ENCODE results near the gene NUTM2D. TPM values are rescaled to one million over a fixed set of nuclear protein-coding genes. Genes with fewer than 3 reads are reported as not detected.
"Not testable (repeated sequence)": the region's sequence is repeated elsewhere in the genome, so short reads cannot be mapped to it uniquely, and the experiment has no call there.

Gene NUTM2D
- total RNA-seq, 2 experiments from 2014 or later = 0.74 to 1.1 TPM

DNA sequence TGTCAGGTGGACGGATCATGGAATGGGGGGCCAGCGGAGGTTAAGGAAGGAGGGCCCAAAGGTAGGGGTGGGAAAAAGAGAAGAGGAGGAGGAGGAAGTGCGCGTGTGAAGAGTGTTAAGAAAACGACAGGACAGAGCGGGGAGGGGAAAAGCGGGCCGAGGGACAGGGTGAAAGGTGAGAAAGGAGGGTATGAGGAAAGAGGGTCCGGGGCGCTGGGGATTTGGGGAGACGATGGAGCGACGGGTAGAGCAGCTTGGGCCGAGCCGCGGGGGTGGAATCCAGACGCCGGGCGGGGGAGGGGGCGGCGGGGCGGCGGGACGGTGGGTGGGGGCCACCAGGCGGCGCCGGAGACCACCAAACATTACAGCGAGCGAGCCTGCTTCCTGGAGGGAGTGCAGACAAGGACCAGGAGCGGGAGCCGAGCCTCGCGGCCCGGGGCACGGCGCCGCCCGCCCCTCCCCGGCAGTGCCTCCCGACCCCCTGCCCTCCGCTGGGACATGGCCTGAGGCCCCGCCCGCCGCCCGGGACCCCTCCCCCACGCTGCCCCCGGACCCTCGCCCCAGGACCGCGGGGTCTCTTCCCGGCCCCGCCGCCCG lies 15.9 kb upstream of the NUTM2D start:
- POLR2A ChIA-PET; intact Hi-C loops (cut with micrococcal nuclease); CTCF ChIA-PET; DNase-seq; H3K36me3 Mint-ChIP-seq (ENCODE audit: low read depth); H3K27me3 Mint-ChIP-seq; H3K9me3 Mint-ChIP-seq: not testable (repeated sequence)
- peaks cover 25% of the 10 kb centered on the region for H3K4me1 Mint-ChIP-seq (ENCODE audit: low read depth)
- H3K4me3 Mint-ChIP-seq = peak overlapping the region; percentile 84
- ATAC-seq = peak; percentile 8
- peak overlapping the region; percentile 78 for H3K27ac Mint-ChIP-seq

DNA sequence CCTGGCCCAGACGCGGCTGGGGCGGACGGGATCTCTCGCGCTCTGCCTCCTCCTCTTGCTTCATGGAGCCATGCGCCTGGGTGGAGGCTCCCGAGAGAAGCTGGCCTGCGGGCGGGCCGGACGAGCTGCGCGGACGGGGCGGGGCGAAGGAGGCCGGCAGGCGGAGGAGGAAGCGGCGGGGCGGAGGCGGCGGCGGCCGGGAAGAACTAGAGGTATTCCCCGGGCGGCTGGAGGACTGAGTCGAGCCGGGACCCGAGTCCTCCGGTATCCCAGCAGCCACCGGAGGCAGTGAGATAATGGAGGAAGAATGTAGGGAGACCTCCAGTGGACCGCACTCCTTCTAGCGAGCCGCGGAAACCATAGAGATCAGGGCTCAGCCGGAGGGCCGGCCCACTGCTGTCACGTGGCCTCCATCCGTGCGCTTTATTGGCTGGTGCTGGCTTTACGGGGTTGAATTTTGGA lies 15.3 kb upstream of the NUTM2D start:
- H3K9me3 Mint-ChIP-seq; H3K36me3 Mint-ChIP-seq (ENCODE audit: low read depth); H3K27me3 Mint-ChIP-seq; CTCF ChIA-PET; POLR2A ChIA-PET; intact Hi-C loops (cut with micrococcal nuclease): not testable (repeated sequence)
- ATAC-seq (peak; percentile 85), DNase-seq (peak; percentile 83)
- peaks cover 25% of the 10 kb centered on the region for H3K4me1 Mint-ChIP-seq (ENCODE audit: low read depth)
- H3K4me3 Mint-ChIP-seq = peak overlapping the region; percentile 74
- H3K27ac Mint-ChIP-seq = peak overlapping the region; percentile 85

DNA sequence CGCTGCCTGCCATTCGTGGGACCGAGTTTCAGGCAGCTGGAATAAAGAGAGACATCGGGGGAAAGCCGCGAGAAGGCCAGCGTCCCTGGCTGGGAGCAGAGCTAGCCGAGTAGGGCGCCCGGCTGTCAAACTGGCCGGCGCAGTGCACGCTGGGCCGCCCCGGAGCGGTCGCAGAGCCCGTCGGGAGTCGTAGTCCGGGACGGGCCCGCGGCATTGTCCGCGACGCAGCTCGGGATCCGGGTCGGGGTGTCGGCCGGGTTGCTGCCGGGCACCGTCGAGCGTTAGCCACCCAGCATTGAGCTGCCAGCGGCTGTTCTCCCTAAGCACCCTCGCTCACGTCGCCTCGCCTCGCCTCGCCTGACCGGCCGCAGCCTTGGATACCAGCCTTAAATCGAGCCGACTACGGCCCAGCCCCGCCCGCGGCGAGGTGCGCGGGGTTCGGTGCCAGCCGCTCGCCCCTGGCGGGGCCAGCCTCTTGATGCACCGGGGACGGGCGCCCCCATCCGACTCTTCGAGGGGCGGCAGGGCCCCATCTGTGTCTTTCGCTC lies 14.8 kb upstream of the NUTM2D start:
- intact Hi-C loops (cut with micrococcal nuclease); POLR2A ChIA-PET; H3K27me3 Mint-ChIP-seq; H3K9me3 Mint-ChIP-seq; CTCF ChIA-PET; H3K36me3 Mint-ChIP-seq (ENCODE audit: low read depth): not testable (repeated sequence)
- DNase-seq (peak; percentile 91), ATAC-seq (peak; percentile 83)
- Mint-ChIP-seq H3K4me1 (ENCODE audit: low read depth) (peaks cover 22% of the 10 kb centered on the region), H3K27ac (peak overlapping the region; percentile 85), H3K4me3 (peak overlapping the region; percentile 74)
- TF ChIP-seq, protein P1, sequence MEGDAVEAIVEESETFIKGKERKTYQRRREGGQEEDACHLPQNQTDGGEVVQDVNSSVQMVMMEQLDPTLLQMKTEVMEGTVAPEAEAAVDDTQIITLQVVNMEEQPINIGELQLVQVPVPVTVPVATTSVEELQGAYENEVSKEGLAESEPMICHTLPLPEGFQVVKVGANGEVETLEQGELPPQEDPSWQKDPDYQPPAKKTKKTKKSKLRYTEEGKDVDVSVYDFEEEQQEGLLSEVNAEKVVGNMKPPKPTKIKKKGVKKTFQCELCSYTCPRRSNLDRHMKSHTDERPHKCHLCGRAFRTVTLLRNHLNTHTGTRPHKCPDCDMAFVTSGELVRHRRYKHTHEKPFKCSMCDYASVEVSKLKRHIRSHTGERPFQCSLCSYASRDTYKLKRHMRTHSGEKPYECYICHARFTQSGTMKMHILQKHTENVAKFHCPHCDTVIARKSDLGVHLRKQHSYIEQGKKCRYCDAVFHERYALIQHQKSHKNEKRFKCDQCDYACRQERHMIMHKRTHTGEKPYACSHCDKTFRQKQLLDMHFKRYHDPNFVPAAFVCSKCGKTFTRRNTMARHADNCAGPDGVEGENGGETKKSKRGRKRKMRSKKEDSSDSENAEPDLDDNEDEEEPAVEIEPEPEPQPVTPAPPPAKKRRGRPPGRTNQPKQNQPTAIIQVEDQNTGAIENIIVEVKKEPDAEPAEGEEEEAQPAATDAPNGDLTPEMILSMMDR (IDR thresholded peaks at IDR 0.05) = peak; percentile 20

DNA sequence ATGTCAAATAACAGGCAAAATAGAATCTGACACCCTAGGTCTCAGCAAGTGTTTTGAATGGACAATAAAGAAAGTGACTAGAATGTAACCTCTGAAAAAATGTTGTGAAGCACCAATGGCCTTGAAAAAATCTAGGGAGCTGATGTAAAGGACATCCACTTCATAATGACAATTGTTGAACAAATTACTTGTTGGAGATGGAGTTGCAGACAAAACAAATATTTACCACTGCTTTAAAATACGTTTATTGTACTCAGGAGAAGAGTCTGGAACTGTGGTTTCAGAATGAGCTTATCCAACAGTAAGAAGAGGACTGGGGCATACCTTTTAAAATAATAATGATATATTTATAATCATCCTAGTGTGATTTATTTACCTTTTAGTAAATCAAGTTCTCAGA lies 11.8 kb upstream of the NUTM2D start:
- H3K4me3 Mint-ChIP-seq; DNase-seq; intact Hi-C loops (cut with micrococcal nuclease); H3K4me1 Mint-ChIP-seq (ENCODE audit: low read depth); ATAC-seq; H3K27me3 Mint-ChIP-seq; H3K27ac Mint-ChIP-seq; POLR2A ChIA-PET; H3K9me3 Mint-ChIP-seq; CTCF ChIA-PET; H3K36me3 Mint-ChIP-seq (ENCODE audit: low read depth): not testable (repeated sequence)

DNA sequence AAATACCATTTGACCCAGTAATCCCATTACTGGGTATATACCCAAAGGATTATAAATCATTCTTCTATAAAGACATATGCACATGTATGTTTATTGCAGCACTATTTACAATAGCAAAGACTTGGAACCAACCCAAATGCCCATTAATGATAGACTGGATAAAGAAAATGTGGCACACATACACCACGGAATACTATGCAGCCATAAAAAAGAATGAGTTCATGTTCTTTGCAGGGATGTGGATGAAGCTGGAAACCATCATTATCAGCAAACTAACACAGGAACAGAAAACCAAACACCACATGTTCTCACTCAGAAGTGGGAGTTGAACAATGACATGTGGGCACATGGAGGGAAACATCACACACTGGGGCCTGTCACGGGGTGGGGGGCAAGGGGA lies 7.4 kb upstream of the NUTM2D start:
- H3K9me3 Mint-ChIP-seq; H3K4me3 Mint-ChIP-seq; POLR2A ChIA-PET; CTCF ChIA-PET; intact Hi-C loops (cut with micrococcal nuclease); H3K4me1 Mint-ChIP-seq (ENCODE audit: low read depth); H3K27me3 Mint-ChIP-seq; ATAC-seq; DNase-seq; H3K36me3 Mint-ChIP-seq (ENCODE audit: low read depth); H3K27ac Mint-ChIP-seq: not testable (repeated sequence)

DNA sequence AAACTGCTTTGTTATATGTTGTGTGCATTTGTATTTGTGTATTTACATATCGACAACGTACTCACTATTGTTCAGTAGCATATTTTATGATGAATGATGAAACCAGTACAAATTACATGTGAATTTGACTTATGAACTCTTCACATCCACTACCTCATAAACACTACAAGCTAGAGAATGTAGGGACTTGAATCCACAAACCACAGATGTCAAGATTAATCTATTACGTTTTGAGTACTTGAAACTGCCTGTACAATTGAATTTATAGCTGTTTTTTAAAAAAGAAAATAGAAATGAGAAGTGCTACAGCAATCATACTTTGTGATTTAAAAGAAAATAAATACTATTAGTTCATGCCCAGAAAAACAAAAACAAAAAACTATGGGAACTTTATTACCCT lies 4.7 kb upstream of the NUTM2D start:
- H3K27me3 Mint-ChIP-seq; intact Hi-C loops (cut with micrococcal nuclease); POLR2A ChIA-PET; ATAC-seq; H3K27ac Mint-ChIP-seq; DNase-seq; CTCF ChIA-PET; H3K4me1 Mint-ChIP-seq (ENCODE audit: low read depth); H3K4me3 Mint-ChIP-seq; H3K9me3 Mint-ChIP-seq; H3K36me3 Mint-ChIP-seq (ENCODE audit: low read depth): not testable (repeated sequence)

DNA sequence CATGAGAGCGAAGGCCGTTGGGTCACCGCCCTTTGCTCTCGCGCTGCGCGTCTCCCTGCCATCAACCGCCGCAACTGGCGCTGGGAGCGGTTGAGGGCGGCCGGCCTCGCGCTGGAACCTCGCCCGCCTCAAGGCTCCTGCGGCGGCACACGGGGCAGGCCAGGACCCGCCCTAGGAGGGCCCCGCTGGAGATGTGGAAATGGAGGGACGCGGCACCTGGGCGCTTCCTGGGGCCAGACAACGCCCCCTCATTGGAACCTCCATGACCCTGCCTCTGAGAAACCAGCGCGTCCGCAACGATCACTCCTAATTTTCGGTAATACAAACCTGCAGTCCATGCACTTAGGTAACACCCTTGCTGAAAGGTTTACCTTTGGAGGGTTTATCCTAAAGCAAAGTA lies 2.4 kb upstream of the NUTM2D start:
- H3K27me3 Mint-ChIP-seq; H3K4me3 Mint-ChIP-seq; H3K9me3 Mint-ChIP-seq; H3K27ac Mint-ChIP-seq; H3K36me3 Mint-ChIP-seq (ENCODE audit: low read depth); POLR2A ChIA-PET; H3K4me1 Mint-ChIP-seq (ENCODE audit: low read depth); CTCF ChIA-PET; ATAC-seq; intact Hi-C loops (cut with micrococcal nuclease); DNase-seq: not testable (repeated sequence)

DNA sequence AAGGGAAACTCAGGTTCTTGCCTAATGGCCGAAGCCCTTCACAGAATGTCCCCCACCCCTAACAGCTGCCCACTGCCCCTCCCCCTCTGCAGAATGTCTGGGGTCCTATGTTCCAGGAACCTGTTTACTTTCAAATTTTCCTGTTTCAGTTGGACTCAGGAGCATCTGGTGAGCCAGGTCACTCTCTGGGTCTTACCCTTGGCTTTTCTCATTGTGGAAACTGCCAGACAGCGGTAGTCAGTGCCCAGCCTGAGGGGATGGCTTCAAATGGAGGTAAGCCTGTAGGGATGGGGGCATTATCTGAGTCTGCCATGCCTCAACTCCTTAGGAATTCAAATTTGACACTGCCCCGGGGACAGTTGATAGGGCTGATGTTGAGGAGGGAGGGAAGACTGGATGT lies 615 bp downstream of the NUTM2D start:
- intact Hi-C loops (cut with micrococcal nuclease); H3K27ac Mint-ChIP-seq; H3K9me3 Mint-ChIP-seq; POLR2A ChIA-PET; H3K36me3 Mint-ChIP-seq (ENCODE audit: low read depth); H3K27me3 Mint-ChIP-seq; H3K4me3 Mint-ChIP-seq; ATAC-seq; DNase-seq; H3K4me1 Mint-ChIP-seq (ENCODE audit: low read depth); CTCF ChIA-PET: not testable (repeated sequence)

DNA sequence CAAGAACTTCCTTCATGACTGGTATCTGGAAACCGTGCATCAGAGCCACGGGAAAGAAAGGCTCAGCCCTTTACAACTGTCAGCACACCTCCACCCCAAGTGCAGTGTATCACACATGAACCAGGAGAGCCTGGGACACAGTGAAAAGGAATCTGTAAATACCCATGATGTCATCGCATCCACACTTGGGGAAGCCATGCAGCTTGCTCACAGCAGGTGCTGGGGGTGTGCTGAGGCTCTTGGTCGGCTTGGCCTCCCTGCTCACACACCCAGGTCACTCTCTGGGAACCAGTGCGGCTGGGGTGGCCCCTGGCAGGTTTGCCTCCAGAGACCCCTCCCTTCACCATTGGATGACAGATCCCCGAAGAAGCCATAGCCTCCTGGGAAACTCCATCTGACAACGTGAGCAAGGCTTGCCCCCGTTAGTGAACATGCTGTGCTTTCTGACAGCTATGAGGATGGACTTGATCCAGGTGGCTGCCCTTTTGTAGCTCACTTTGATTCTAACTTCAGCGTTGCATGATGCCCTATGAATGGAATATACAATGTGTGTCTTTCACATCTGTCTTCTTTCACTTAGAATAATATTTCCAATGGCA lies 12.1 kb downstream of the NUTM2D start:
- POLR2A ChIA-PET, CTCF ChIA-PET: not testable (repeated sequence)

DNA sequence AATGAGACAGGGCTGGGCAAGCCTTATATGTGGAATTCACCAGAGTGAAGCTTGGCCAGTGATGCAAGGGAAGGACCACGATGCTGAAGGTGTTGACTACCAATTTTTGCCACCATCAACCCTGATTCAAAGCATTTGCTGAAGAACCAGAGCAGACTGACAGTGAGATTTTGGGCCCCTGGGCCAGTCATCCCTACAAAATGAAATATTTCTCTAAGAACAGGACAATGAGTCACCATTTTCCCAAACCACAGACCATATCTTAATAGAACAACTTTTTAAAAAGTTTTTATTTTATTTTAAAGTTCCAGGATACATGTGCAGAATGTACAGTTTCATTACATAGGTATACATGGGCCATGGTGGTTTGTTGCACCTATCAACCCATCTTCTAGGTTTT lies 16.5 kb downstream of the NUTM2D start:
- POLR2A ChIA-PET; CTCF ChIA-PET; H3K36me3 Mint-ChIP-seq (ENCODE audit: low read depth); H3K27ac Mint-ChIP-seq; H3K4me1 Mint-ChIP-seq (ENCODE audit: low read depth); intact Hi-C loops (cut with micrococcal nuclease); DNase-seq; H3K4me3 Mint-ChIP-seq; ATAC-seq; H3K27me3 Mint-ChIP-seq; H3K9me3 Mint-ChIP-seq: not testable (repeated sequence)

More for the DNA sequence above, 12.1 kb downstream of the NUTM2D start:
- H3K4me3 Mint-ChIP-seq; DNase-seq; ATAC-seq; H3K4me1 Mint-ChIP-seq (ENCODE audit: low read depth); H3K27me3 Mint-ChIP-seq; H3K36me3 Mint-ChIP-seq (ENCODE audit: low read depth); intact Hi-C loops (cut with micrococcal nuclease); H3K27ac Mint-ChIP-seq; H3K9me3 Mint-ChIP-seq: not testable (repeated sequence)

DNA sequence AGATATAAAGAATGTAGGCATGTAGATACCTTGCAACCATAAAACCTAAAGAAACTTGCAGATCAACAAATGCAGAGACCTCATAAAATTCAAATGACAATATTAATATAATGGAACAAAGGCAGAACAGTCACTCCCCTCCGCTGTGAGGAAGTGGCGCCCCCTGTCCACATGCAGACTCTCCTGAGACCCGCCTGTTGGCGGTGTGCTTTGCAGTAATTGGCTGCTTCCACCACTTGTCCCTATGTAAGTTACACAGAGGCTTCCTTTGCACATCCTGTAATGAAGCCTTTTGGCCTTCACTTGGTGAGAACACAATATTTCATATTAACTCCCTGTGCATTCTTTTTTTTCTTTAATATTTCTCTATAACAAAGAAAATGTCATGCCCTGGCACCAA lies 21.6 kb downstream of the NUTM2D start:
- DNase-seq (peak; percentile 3), ATAC-seq (peak; percentile 68)
- H3K9me3 Mint-ChIP-seq; H3K4me1 Mint-ChIP-seq (ENCODE audit: low read depth); H3K36me3 Mint-ChIP-seq (ENCODE audit: low read depth); POLR2A ChIA-PET; H3K27ac Mint-ChIP-seq; intact Hi-C loops (cut with micrococcal nuclease); H3K4me3 Mint-ChIP-seq; CTCF ChIA-PET; H3K27me3 Mint-ChIP-seq: not testable (repeated sequence)

All from activated CD8-positive, alpha-beta T cell treated with anti-CD3 and anti-CD28 coated beads for 36 hours (primary cell).